A673 (cell line): ENCODE results near the gene TOR3A. TPM values are rescaled to one million over a fixed set of nuclear protein-coding genes. Genes with fewer than 3 reads are reported as not detected.

Experiments used
- BruUV-seq: library from RNA; stranded (reverse); fragments of 400-500 nt; replicated peaks from 2 replicates; lab custom pipeline; 2021; lab: Mats Ljungman, UMichigan
- CTCF ChIA-PET: fragments of 300-600 bp; sonication (Branson Sonifier 250); formaldehyde crosslinking; loops from one replicate; lab custom pipeline; 2022; ENCODE audit warnings: antibody characterized with exemption; lab: Charles Lee
- POLR2A ChIA-PET: fragments of 300-600 bp; sonication (Branson Sonifier 250); formaldehyde crosslinking; loops from one replicate; lab custom pipeline; 2022; ENCODE audit warnings: antibody characterized with exemption; ENCODE audit not compliant: low non-redundant PET; lab: Charles Lee
- DNase-seq: peaks from one replicate; pipeline ENCODE4 v3.0.0-alpha.2; 2015; ENCODE audit warnings: low spot score
- H3K27ac ChIP-seq: fragments of 200-600 bp; sonication (generic); 2 replicates; pipeline ENCODE4 v1.5.1; 2016; ENCODE audit warnings: mixed run types, low read depth, mild to moderate bottlenecking, mixed read lengths, antibody characterized with exemption, low read length; ENCODE audit not compliant: poor library complexity, severe bottlenecking
- H3K27me3 ChIP-seq: fragments of 200-600 bp; sonication (generic); replicated peaks from 2 replicates; pipeline ENCODE4 v1.6.1; 2017; ENCODE audit warnings: mixed run types, low read depth, mild to moderate bottlenecking, mixed read lengths, antibody characterized with exemption, low read length; ENCODE audit not compliant: insufficient read depth, poor library complexity
- H3K36me3 ChIP-seq: fragments of 200-600 bp; sonication (generic); 2 replicates; pipeline ENCODE4 v1.6.1; 2016; ENCODE audit warnings: mixed run types, mild to moderate bottlenecking, mixed read lengths, antibody characterized with exemption, low read length; ENCODE audit not compliant: insufficient read depth, poor library complexity, severe bottlenecking
- H3K4me1 ChIP-seq: fragments of 200-600 bp; sonication (generic); 2 replicates; pipeline ENCODE4 v1.6.1; 2017; ENCODE audit warnings: mixed run types, mild to moderate bottlenecking, mixed read lengths, antibody characterized with exemption, low read length; ENCODE audit not compliant: insufficient read depth, poor library complexity, severe bottlenecking
- H3K4me3 ChIP-seq: fragments of 200-600 bp; sonication (generic); 2 replicates; pipeline ENCODE4 v1.5.1; 2016; ENCODE audit warnings: low read depth, mixed run types, mild to moderate bottlenecking, mixed read lengths, low read length; ENCODE audit not compliant: poor library complexity, severe bottlenecking
- H3K9me3 ChIP-seq: fragments of 200-600 bp; sonication (generic); 2 replicates; pipeline ENCODE4 v1.6.1; 2016; ENCODE audit warnings: mixed run types, low read depth, mild to moderate bottlenecking, mixed read lengths, antibody characterized with exemption, low read length; ENCODE audit not compliant: poor library complexity, severe bottlenecking
- EZH2 ChIP-seq: fragments of 200-600 bp; sonication (generic); IDR thresholded peaks from 2 replicates; pipeline ENCODE4 v1.6.1; 2017; ENCODE audit warnings: borderline replicate concordance, low read depth, mild to moderate bottlenecking, mixed read lengths, antibody characterized with exemption, low read length; ENCODE audit not compliant: poor library complexity, severe bottlenecking
- intact Hi-C: fragments of 100-400 bp; cut with micrococcal nuclease; formaldehyde crosslinking; loops from one replicate; pipeline ENCODE4 v1.10.0; 2022; ENCODE audit not compliant: unreplicated experiment
- total RNA-seq: library from RNA; stranded (reverse); gene quantifications from 2 replicates; pipeline ENCODE4 v1.2.3, GENCODE V29; 2021
- TF ChIP-seq, protein P1 (sequence below): fragments of 300-800, 200-600 bp; sonication (generic); conservative IDR thresholded peaks from 2 replicates; pipeline ENCODE4 v1.5.1; 2017; ENCODE audit warnings: low read depth, mild to moderate bottlenecking, antibody characterized with exemption, low read length, moderate library complexity, mixed read lengths

Gene TOR3A
- total RNA-seq, 1 experiment from 2014 or later = 21.0 TPM

DNA sequence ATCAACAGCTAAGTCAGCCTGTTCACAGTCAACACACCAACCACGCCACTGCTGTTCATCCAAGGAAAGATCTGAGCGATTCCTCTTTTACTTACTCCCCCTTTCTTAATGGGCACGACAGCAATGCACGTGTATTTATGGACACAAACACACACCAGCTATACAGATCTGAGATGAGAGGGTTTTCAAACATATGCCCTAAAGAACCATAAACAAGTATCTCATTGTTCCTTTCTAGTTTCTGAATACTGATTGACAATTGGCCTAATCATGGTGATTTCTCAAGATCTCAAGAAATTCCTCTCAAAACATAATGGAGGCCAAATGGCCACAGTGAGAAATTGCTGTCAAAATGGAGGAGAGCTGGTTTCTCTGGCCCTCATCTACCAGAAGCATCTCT lies 18.0 kb downstream of the TOR3A start:
- no peak for TF ChIP-seq EZH2
- TF ChIP-seq, protein P1, sequence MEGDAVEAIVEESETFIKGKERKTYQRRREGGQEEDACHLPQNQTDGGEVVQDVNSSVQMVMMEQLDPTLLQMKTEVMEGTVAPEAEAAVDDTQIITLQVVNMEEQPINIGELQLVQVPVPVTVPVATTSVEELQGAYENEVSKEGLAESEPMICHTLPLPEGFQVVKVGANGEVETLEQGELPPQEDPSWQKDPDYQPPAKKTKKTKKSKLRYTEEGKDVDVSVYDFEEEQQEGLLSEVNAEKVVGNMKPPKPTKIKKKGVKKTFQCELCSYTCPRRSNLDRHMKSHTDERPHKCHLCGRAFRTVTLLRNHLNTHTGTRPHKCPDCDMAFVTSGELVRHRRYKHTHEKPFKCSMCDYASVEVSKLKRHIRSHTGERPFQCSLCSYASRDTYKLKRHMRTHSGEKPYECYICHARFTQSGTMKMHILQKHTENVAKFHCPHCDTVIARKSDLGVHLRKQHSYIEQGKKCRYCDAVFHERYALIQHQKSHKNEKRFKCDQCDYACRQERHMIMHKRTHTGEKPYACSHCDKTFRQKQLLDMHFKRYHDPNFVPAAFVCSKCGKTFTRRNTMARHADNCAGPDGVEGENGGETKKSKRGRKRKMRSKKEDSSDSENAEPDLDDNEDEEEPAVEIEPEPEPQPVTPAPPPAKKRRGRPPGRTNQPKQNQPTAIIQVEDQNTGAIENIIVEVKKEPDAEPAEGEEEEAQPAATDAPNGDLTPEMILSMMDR = no peak
- no peak for DNase-seq
- no TSS peak for BruUV-seq
- H3K27ac ChIP-seq = no peak overlapping the region
- peaks cover 21% of the 10 kb centered on the region for H3K36me3 ChIP-seq
- no peaks in the 10 kb centered on the region for H3K4me1 ChIP-seq
- intact Hi-C loops = no loop called here
- H3K27me3 ChIP-seq = no peaks in the 10 kb centered on the region
- H3K9me3 ChIP-seq = no peaks in the 10 kb centered on the region
- POLR2A ChIA-PET = no interaction called here
- no peak overlapping the region for H3K4me3 ChIP-seq
- CTCF ChIA-PET = no interaction called here

DNA sequence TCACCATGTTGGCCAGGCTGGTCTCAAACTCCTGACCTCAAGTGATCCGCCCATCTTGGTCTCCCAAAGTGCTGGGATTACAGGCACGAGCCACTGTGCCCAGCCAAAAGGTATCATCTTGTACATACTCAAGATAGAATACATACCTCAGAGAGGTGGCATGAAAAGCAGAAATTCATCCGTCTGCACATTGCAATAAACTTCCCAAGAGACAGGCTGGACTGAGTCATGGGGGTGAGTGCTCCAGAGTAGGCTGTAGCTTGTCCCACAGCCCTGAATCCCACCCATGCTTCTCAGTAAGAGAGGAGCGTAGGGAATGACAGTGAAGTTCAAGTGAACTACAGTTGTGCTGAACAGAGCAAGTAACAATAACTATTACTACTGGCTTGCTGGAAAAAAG lies 19.7 kb downstream of the TOR3A start:
- intact Hi-C loops = no loop called here
- POLR2A ChIA-PET = no interaction called here
- Histone ChIP-seq H3K27ac (no peak overlapping the region), H3K27me3 (no peaks in the 10 kb centered on the region), H3K36me3 (peaks cover 10% of the 10 kb centered on the region), H3K9me3 (no peaks in the 10 kb centered on the region), H3K4me3 (no peak overlapping the region), H3K4me1 (no peaks in the 10 kb centered on the region)
- TF ChIP-seq, protein P1 = no peak
- no peak for TF ChIP-seq EZH2
- CTCF ChIA-PET = no interaction called here
- BruUV-seq = no TSS peak
- no peak for DNase-seq

DNA sequence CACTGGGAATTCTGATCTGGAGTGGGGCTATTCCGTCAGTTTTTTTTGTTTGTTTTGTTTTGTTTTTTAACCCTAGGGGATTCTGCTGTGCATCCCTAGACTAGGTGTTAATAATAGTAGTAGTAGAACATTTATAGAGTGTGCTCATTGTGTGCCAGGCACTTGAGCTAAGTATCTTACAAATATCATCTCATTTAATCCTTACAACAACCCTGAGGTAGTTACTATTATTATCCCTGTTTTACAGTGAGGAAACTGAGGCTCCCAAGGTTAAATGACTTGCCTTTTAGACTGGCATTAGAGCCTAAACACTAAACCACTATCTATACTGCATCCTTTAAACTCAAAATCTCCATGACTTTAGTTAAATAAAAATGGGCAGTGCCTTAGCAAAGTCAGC lies 22.1 kb downstream of the TOR3A start:
- TF ChIP-seq, protein P1 = no peak
- TF ChIP-seq EZH2 = no peak
- DNase-seq = no peak
- BruUV-seq = no TSS peak
- Histone ChIP-seq H3K27me3 (no peaks in the 10 kb centered on the region), H3K9me3 (no peaks in the 10 kb centered on the region), H3K27ac (no peak overlapping the region), H3K4me1 (no peaks in the 10 kb centered on the region), H3K4me3 (no peak overlapping the region), H3K36me3 (peaks cover 12% of the 10 kb centered on the region)
- intact Hi-C loops = no loop called here
- ChIA-PET CTCF (no interaction called here), POLR2A (no interaction called here)
